Stomach (tissue), 4 donors: ENCODE measurements around the gene FAM13C.

Source experiments
- CTCF ChIP-seq, 7 experiments: fragments of 450-650 bp in 4 of 7; fragments of 200-600 bp in 3 of 7; sonication (generic) in 3 of 7; IDR thresholded peaks; one replicate each; pipeline ENCODE4 v1.5.1; 2016 to 2019; ENCODE audit warnings: antibody characterized with exemption in 7 of 7, control low read depth in 2 of 7, mild to moderate bottlenecking in 1 of 7
- POLR2A ChIP-seq, 4 donors: fragments of 450-650 bp; IDR thresholded peaks; one replicate each; pipeline ENCODE4 v1.6.1; 2016; ENCODE audit warnings: antibody characterized with exemption in 4 of 4, control low read depth in 2 of 4, mild to moderate bottlenecking in 1 of 4, moderate library complexity in 1 of 4
- POLR2AphosphoS5 ChIP-seq, 3 donors: sonication (generic); formaldehyde crosslinking; IDR thresholded peaks; one replicate each; pipeline ENCODE4 v1.6.1; 2016; ENCODE audit warnings: antibody characterized with exemption in 3 of 3

GRCh38 chr10:59270492-59270891 is 91.9 kb downstream of the FAM13C start:
- TF ChIP-seq CTCF (IDR thresholded peaks at IDR 0.05) (no peak), POLR2AphosphoS5 (IDR thresholded peaks at IDR 0.05) (no peak), POLR2A (IDR thresholded peaks at IDR 0.05) (no peak)
